Panc1 (cell line): ENCODE data around the gene ITGBL1.

Source experiments
- CTCF ChIP-seq: fragments of 450-650 bp; IDR thresholded peaks from 2 replicates; pipeline ENCODE4 v1.5.1; 2017; ENCODE audit warnings: mild to moderate bottlenecking
- POLR2AphosphoS5 ChIP-seq: IDR thresholded peaks from 2 replicates; pipeline ENCODE4 v1.6.1; 2012; ENCODE audit warnings: mild to moderate bottlenecking, low read depth, low read length, moderate library complexity
- SIN3A ChIP-seq: IDR thresholded peaks from 2 replicates; pipeline ENCODE4 v1.6.1; 2012; ENCODE audit warnings: low read depth, mild to moderate bottlenecking, low read length, moderate library complexity, borderline replicate concordance; ENCODE audit not compliant: insufficient read depth
- TCF7L2 ChIP-seq: IDR thresholded peaks from 2 replicates; pipeline ENCODE4 v1.6.1; 2011; ENCODE audit warnings: mild to moderate bottlenecking, low read depth, low read length, inconsistent platforms
- TF ChIP-seq, protein P1 (sequence below), 2 experiments: IDR thresholded peaks; 2 replicates each; pipeline ENCODE4 v1.6.1; 2011 to 2012; ENCODE audit warnings: low read depth in 2 of 2, control low read depth in 1 of 2, low read length in 1 of 2, mild to moderate bottlenecking in 1 of 2, moderate library complexity in 1 of 2; ENCODE audit not compliant: insufficient read depth in 1 of 2

DNA sequence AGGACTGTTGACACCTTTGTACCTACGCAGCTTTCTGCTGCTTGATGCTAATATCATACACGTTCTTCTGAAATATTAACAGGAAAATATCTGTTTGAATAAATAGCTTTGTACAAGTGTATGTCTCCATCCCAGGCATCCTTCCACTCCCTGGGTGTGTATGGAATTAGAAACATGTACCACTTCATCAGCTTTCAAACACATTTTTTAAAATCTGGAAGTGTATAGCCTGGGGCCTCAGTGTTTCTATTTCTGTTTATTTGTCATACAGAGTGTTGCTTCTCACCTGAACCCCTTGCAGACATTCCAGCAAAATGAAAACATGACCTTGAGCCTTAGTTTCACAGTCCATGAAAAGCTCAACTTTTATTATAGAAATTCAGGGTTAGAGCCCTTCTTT is 168.6 kb downstream of the ITGBL1 start:
- TF ChIP-seq CTCF = no peak
- no peak for TF ChIP-seq POLR2AphosphoS5
- TF ChIP-seq, protein P1, sequence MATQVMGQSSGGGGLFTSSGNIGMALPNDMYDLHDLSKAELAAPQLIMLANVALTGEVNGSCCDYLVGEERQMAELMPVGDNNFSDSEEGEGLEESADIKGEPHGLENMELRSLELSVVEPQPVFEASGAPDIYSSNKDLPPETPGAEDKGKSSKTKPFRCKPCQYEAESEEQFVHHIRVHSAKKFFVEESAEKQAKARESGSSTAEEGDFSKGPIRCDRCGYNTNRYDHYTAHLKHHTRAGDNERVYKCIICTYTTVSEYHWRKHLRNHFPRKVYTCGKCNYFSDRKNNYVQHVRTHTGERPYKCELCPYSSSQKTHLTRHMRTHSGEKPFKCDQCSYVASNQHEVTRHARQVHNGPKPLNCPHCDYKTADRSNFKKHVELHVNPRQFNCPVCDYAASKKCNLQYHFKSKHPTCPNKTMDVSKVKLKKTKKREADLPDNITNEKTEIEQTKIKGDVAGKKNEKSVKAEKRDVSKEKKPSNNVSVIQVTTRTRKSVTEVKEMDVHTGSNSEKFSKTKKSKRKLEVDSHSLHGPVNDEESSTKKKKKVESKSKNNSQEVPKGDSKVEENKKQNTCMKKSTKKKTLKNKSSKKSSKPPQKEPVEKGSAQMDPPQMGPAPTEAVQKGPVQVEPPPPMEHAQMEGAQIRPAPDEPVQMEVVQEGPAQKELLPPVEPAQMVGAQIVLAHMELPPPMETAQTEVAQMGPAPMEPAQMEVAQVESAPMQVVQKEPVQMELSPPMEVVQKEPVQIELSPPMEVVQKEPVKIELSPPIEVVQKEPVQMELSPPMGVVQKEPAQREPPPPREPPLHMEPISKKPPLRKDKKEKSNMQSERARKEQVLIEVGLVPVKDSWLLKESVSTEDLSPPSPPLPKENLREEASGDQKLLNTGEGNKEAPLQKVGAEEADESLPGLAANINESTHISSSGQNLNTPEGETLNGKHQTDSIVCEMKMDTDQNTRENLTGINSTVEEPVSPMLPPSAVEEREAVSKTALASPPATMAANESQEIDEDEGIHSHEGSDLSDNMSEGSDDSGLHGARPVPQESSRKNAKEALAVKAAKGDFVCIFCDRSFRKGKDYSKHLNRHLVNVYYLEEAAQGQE (IDR thresholded peaks at IDR 0.05; ENCODE audit: insufficient read depth in 1 of 2, low read depth in 2 of 2, low read length in 1 of 2) = no peak
- no peak for TF ChIP-seq SIN3A
- no peak for TF ChIP-seq TCF7L2
